ENCODE data around the gene MUC21.
"Not testable (repeated sequence)": the region's sequence is repeated elsewhere in the genome, so short reads cannot be mapped to it uniquely, and the experiment has no call there.

Gene MUC21

GRCh38 chr6:30990422-30991086 lies 7.0 kb downstream of the MUC21 start:
- H3K27me3 ChIP-seq (ENCODE audit: insufficient read depth, low read length, poor library complexity, severe bottlenecking) = no peaks in the 10 kb centered on the region
- H3K4me2 ChIP-seq (ENCODE audit: low read depth, low read length, poor library complexity, severe bottlenecking) = peak overlapping the region; percentile 3
- no peaks in the 10 kb centered on the region for H3K36me3 ChIP-seq (ENCODE audit: insufficient read depth, low read length)
- no peaks in the 10 kb centered on the region for H3K9me3 ChIP-seq (ENCODE audit: insufficient read depth, low read depth, low read length)
- H3K9me2 ChIP-seq (replicated peaks; ENCODE audit: low read depth, low read length) = no peaks in the 10 kb centered on the region
- no peak overlapping the region for H3K4me3 ChIP-seq (ENCODE audit: low read length, poor library complexity, severe bottlenecking)
- H4K20me1 ChIP-seq (ENCODE audit: insufficient read depth, low read length, poor library complexity, severe bottlenecking) = no peaks in the 10 kb centered on the region
- H3K9ac ChIP-seq (ENCODE audit: low read depth, low read length, poor library complexity, severe bottlenecking) = no peak overlapping the region
- H3K4me1 ChIP-seq (ENCODE audit: insufficient read depth, low read length, poor library complexity, severe bottlenecking) = no peaks in the 10 kb centered on the region
- TF ChIP-seq CTCF (conservative IDR thresholded peaks at IDR 0.05; ENCODE audit: low read length) (no peak), EZH2phosphoT487 (IDR thresholded peaks at IDR 0.05; ENCODE audit: borderline replicate concordance) (no peak)
- H2AFZ ChIP-seq (ENCODE audit: low read length) = no peak overlapping the region
- H3K79me2 ChIP-seq (ENCODE audit: insufficient read depth, low read length) = no peaks in the 10 kb centered on the region
- no peaks in the 10 kb centered on the region for H3F3A ChIP-seq (ENCODE audit: low read depth)

GRCh38 chr6:30991891-30992290 lies 8.4 kb downstream of the MUC21 start:
- TF ChIP-seq CTCF (conservative IDR thresholded peaks at IDR 0.05; ENCODE audit: low read length) = no peak
- no peak overlapping the region for H3K4me3 ChIP-seq (ENCODE audit: low read length, poor library complexity, severe bottlenecking)
- H3K9ac ChIP-seq (ENCODE audit: low read depth, low read length, poor library complexity, severe bottlenecking) = no peak overlapping the region
- no peaks in the 10 kb centered on the region for H3K27me3 ChIP-seq (ENCODE audit: insufficient read depth, low read length, poor library complexity, severe bottlenecking)
- H3K36me3 ChIP-seq (ENCODE audit: insufficient read depth, low read length) = no peaks in the 10 kb centered on the region
- H3K4me2 ChIP-seq (ENCODE audit: low read depth, low read length, poor library complexity, severe bottlenecking) = no peak overlapping the region
- H3K9me3 ChIP-seq (ENCODE audit: insufficient read depth, low read depth, low read length) = no peaks in the 10 kb centered on the region
- no peaks in the 10 kb centered on the region for H3K79me2 ChIP-seq (ENCODE audit: insufficient read depth, low read length)
- H3K4me1 ChIP-seq (ENCODE audit: insufficient read depth, low read length, poor library complexity, severe bottlenecking) = no peaks in the 10 kb centered on the region
- H3F3A ChIP-seq (ENCODE audit: low read depth) = no peaks in the 10 kb centered on the region
- H2AFZ ChIP-seq (ENCODE audit: low read length) = no peak overlapping the region
- no peaks in the 10 kb centered on the region for H3K9me2 ChIP-seq (replicated peaks; ENCODE audit: low read depth, low read length)
- no peaks in the 10 kb centered on the region for H4K20me1 ChIP-seq (ENCODE audit: insufficient read depth, low read length, poor library complexity, severe bottlenecking)

- no peaks in the 10 kb centered on the region for H3K27me3 ChIP-seq (ENCODE audit: insufficient read depth, low read length, poor library complexity, severe bottlenecking)
- H3K4me3 ChIP-seq (ENCODE audit: low read length, poor library complexity, severe bottlenecking) = no peak overlapping the region
- no peak for TF ChIP-seq EZH2phosphoT487 (IDR thresholded peaks at IDR 0.05; ENCODE audit: borderline replicate concordance)
- no peaks in the 10 kb centered on the region for H3K9me3 ChIP-seq (ENCODE audit: insufficient read depth, low read depth, low read length)
- no peaks in the 10 kb centered on the region for H3K36me3 ChIP-seq (ENCODE audit: insufficient read depth, low read length)
- no peaks in the 10 kb centered on the region for H3K79me2 ChIP-seq (ENCODE audit: insufficient read depth, low read length)
- H3K4me2 ChIP-seq (ENCODE audit: low read depth, low read length, poor library complexity, severe bottlenecking) = no peak overlapping the region
- H3K9ac ChIP-seq (ENCODE audit: low read depth, low read length, poor library complexity, severe bottlenecking) = no peak overlapping the region
- no peaks in the 10 kb centered on the region for H4K20me1 ChIP-seq (ENCODE audit: insufficient read depth, low read length, poor library complexity, severe bottlenecking)
- H2AFZ ChIP-seq (ENCODE audit: low read length) = no peak overlapping the region
- peaks cover 11% of the 10 kb centered on the region for H3K4me1 ChIP-seq (ENCODE audit: insufficient read depth, low read length, poor library complexity, severe bottlenecking)
- no peaks in the 10 kb centered on the region for H3F3A ChIP-seq (ENCODE audit: low read depth)
- no peaks in the 10 kb centered on the region for H3K9me2 ChIP-seq (replicated peaks; ENCODE audit: low read depth, low read length)
Observed at GRCh38 chr6:30997301-30997700, 13.8 kb downstream of the MUC21 start.

GRCh38 chr6:30998785-30999184 lies 15.3 kb downstream of the MUC21 start:
- H3K9me3 ChIP-seq (ENCODE audit: insufficient read depth, low read depth, low read length) = no peaks in the 10 kb centered on the region
- no peaks in the 10 kb centered on the region for H3K36me3 ChIP-seq (ENCODE audit: insufficient read depth, low read length)
- H3K9ac ChIP-seq (ENCODE audit: low read depth, low read length, poor library complexity, severe bottlenecking) = no peak overlapping the region
- H3K27me3 ChIP-seq (ENCODE audit: insufficient read depth, low read length, poor library complexity, severe bottlenecking) = no peaks in the 10 kb centered on the region
- H3K79me2 ChIP-seq (ENCODE audit: insufficient read depth, low read length) = no peaks in the 10 kb centered on the region
- no peak overlapping the region for H2AFZ ChIP-seq (ENCODE audit: low read length)
- H3K4me1 ChIP-seq (ENCODE audit: insufficient read depth, low read length, poor library complexity, severe bottlenecking) = peaks cover 13% of the 10 kb centered on the region
- H3K9me2 ChIP-seq (replicated peaks; ENCODE audit: low read depth, low read length) = no peaks in the 10 kb centered on the region
- no peak overlapping the region for H3K4me3 ChIP-seq (ENCODE audit: low read length, poor library complexity, severe bottlenecking)
- H3F3A ChIP-seq (ENCODE audit: low read depth) = no peaks in the 10 kb centered on the region
- TF ChIP-seq CTCF (conservative IDR thresholded peaks at IDR 0.05; ENCODE audit: low read length) (no peak), EZH2phosphoT487 (IDR thresholded peaks at IDR 0.05; ENCODE audit: borderline replicate concordance) (no peak)
- no peak overlapping the region for H3K4me2 ChIP-seq (ENCODE audit: low read depth, low read length, poor library complexity, severe bottlenecking)
- no peaks in the 10 kb centered on the region for H4K20me1 ChIP-seq (ENCODE audit: insufficient read depth, low read length, poor library complexity, severe bottlenecking)

- not testable (repeated sequence) for H3K4me3 ChIP-seq (ENCODE audit: low read length, poor library complexity, severe bottlenecking); H3K79me2 ChIP-seq (ENCODE audit: insufficient read depth, low read length); H3F3A ChIP-seq (ENCODE audit: low read depth); H3K36me3 ChIP-seq (ENCODE audit: insufficient read depth, low read length); H4K20me1 ChIP-seq (ENCODE audit: insufficient read depth, low read length, poor library complexity, severe bottlenecking); H2AFZ ChIP-seq (ENCODE audit: low read length); H3K9me2 ChIP-seq (replicated peaks; ENCODE audit: low read depth, low read length); H3K4me2 ChIP-seq (ENCODE audit: low read depth, low read length, poor library complexity, severe bottlenecking); H3K9ac ChIP-seq (ENCODE audit: low read depth, low read length, poor library complexity, severe bottlenecking); H3K27me3 ChIP-seq (ENCODE audit: insufficient read depth, low read length, poor library complexity, severe bottlenecking); H3K9me3 ChIP-seq (ENCODE audit: insufficient read depth, low read depth, low read length)
- peaks cover 13% of the 10 kb centered on the region for H3K4me1 ChIP-seq (ENCODE audit: insufficient read depth, low read length, poor library complexity, severe bottlenecking)
Observed at GRCh38 chr6:31000067-31000860, 16.7 kb downstream of the MUC21 start.

All from Loucy (cell line).